Lower leg skin (tissue), 3 donors: ENCODE data around the gene PACS2.

Source experiments
- CTCF ChIP-seq, 3 donors: fragments of 450-650 bp; IDR thresholded peaks; one replicate each; pipeline ENCODE4 v1.5.1; 2016; ENCODE audit warnings: antibody characterized with exemption in 3 of 3, mild to moderate bottlenecking in 3 of 3, moderate library complexity in 2 of 3
- POLR2A ChIP-seq, 2 donors: fragments of 450-650 bp; IDR thresholded peaks; one replicate each; pipeline ENCODE4 v1.6.1; 2016 to 2017; ENCODE audit warnings: antibody characterized with exemption in 2 of 2, mild to moderate bottlenecking in 1 of 2, moderate library complexity in 1 of 2

GRCh38 chr14:105379946-105380345 is 65.4 kb downstream of the PACS2 start:
- TF ChIP-seq CTCF (IDR thresholded peaks at IDR 0.05): no peak
- no peak for TF ChIP-seq POLR2A (IDR thresholded peaks at IDR 0.05)
